ENCODE data around the gene TMEM158. TPM values are rescaled to one million over a fixed set of nuclear protein-coding genes. Genes with fewer than 3 reads are reported as not detected.

Gene TMEM158
- total RNA-seq, 1 donor from 2014 or later = 6.5 TPM

GRCh38 chr3:45211466-45212094, 14.5 kb downstream of the TMEM158 start:
- ATAC-seq (no peak), DNase-seq (ENCODE audit: low spot score) (no peak)
- intact Hi-C loops (cut with DNase I) = loop anchor here (10.0 kb wide), 1 partner anchor 167 kb away; no protein-coding TSS in a partner anchor

- intact Hi-C loops (cut with DNase I) = loop anchor here (10.0 kb wide), 1 partner anchor 166 kb away; no protein-coding TSS in a partner anchor
- ATAC-seq (peak; percentile 97), DNase-seq (ENCODE audit: low spot score) (peak; percentile 91)
Measured at GRCh38 chr3:45210308-45211041, 15.6 kb downstream of the TMEM158 start.

GRCh38 chr3:45209526-45209925, 16.6 kb downstream of the TMEM158 start:
- intact Hi-C loops (cut with DNase I) = no loop called here
- ATAC-seq (no peak), DNase-seq (ENCODE audit: low spot score) (no peak)

DNA sequence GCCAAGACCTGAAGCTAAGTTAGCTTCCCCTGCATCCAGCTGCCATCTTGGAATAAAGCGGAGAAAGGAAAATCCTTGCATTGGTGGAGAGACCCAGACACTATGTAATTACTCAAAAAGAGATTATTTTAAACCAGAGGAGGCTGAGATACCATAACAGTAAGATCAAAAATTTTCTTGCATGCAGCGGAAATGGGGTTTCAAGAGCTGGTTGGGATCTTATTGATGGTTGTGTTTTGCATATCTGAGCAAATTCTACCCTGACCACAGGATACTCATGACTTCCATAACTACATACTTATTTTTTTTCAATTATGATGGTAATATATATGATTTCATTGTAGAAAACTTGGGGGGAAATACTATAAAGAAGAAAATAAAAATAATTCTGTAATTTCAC, 17.5 kb downstream of the TMEM158 start:
- ATAC-seq = no peak

GRCh38 chr3:45207446-45207845, 18.6 kb downstream of the TMEM158 start:
- DNase-seq (ENCODE audit: low spot score) = no peak
- intact Hi-C loops (cut with DNase I) = no loop called here

More for the DNA sequence above, 17.5 kb downstream of the TMEM158 start:
- intact Hi-C loops (cut with DNase I) = no loop called here
- DNase-seq (ENCODE audit: low spot score) = no peak

GRCh38 chr3:45205126-45205525, 21.0 kb downstream of the TMEM158 start:
- DNase-seq (ENCODE audit: low spot score) (no peak), ATAC-seq (no peak)
- intact Hi-C loops (cut with DNase I) = no loop called here

More at GRCh38 chr3:45207446-45207845, 18.6 kb downstream of the TMEM158 start:
- ATAC-seq = no peak

DNA sequence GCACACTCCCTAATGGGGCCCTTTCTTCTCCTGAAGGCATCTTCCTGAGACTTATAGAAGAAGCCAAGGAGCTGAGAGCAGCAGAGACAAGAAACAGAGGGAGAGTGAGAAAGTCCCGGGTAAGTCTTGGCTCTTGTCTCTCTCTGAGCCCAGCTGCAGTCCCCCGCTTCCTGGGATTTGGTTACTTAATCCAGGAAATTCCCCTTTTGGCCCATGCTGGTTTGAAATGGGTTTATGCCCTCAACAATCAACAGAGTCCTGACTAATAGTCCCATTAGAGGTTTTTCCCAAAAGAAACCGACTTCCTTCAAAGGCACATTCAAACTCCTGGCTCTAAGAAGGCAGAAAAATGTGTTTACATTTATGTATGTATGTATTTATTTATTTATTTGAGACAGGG, 22.0 kb downstream of the TMEM158 start:
- ATAC-seq (no peak), DNase-seq (ENCODE audit: low spot score) (no peak)
- intact Hi-C loops (cut with DNase I) = no loop called here

GRCh38 chr3:45199837-45200648, 26.0 kb downstream of the TMEM158 start:
- intact Hi-C loops (cut with DNase I) = no loop called here
- no peak for DNase-seq (ENCODE audit: low spot score)
- ATAC-seq = no peak

GRCh38 chr3:45198264-45199260, 27.5 kb downstream of the TMEM158 start:
- intact Hi-C loops (cut with DNase I) = no loop called here
- ATAC-seq (no peak), DNase-seq (ENCODE audit: low spot score) (no peak)

DNA sequence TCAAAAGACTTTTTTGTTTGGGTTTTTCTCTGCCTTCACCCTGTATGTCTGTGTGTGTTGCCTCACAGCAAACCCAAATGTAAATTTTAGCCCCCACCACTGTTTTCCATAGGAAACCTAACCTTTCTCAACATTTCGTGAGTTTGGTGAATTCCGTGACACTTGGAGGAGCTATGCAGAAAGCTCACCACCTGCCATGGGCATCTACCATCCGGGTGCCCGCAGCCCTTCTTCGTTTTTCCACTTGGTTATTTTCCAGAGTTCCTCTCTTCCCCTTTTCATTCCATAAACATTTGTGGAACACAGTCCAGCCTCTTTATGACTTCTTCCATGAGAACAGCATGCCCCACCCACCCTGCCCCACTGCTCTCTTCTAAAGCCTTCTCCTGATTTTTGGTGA, 31.3 kb downstream of the TMEM158 start:
- intact Hi-C loops (cut with DNase I) = no loop called here
- no peak for DNase-seq (ENCODE audit: low spot score)
- ATAC-seq = no peak

GRCh38 chr3:45191924-45192417, 34.1 kb downstream of the TMEM158 start:
- intact Hi-C loops (cut with DNase I) = no loop called here
- ATAC-seq = no peak
- DNase-seq (ENCODE audit: low spot score) = no peak

DNA sequence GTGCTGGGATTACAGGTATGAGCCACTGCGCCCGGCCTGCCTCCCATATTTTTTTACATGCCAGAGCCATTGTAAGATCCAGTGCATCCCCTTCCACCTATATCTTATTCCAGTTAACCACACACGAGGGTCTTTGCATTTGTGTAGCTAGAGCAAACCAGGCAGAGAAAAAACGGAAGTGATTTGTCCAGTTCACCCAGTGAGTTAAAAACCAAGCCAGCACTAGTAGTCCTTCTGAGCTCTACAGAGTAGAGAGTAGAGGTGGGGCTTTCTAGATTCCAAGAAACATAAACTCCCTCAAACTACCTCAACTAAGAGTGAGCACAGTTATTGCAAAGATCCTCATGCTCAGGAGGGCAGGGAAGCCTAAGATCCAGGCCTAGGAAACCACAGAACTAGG, 34.7 kb downstream of the TMEM158 start:
- ATAC-seq (no peak), DNase-seq (ENCODE audit: low spot score) (no peak)
- intact Hi-C loops (cut with DNase I) = no loop called here

- ATAC-seq (no peak), DNase-seq (ENCODE audit: low spot score) (no peak)
- intact Hi-C loops (cut with DNase I) = no loop called here
Measured at GRCh38 chr3:45188719-45189659, 37.1 kb downstream of the TMEM158 start.

DNA sequence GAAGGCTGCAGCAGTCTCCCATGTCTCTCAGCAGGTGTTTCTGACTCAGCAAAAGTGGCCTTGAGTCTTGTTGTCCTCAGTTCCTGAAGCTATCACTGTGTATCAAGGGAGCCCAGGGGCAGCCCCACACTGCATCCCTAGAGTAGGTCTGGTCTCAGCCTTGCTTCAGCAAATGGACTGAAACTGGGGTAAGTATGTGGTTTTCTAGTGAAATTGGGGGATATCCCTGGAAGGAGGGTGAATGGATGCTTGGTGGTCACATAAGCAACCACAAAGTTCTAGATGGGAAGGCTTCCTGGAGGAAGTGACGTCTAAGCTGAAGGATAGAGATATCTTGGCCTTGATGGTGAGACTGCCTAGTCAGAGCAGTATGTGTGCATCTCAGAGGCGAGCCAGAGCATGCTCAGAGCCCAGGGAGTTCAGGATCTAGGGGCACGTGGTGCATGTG, 38.4 kb downstream of the TMEM158 start:
- DNase-seq (ENCODE audit: low spot score) (no peak), ATAC-seq (no peak)

GRCh38 chr3:45186871-45187270, 39.2 kb downstream of the TMEM158 start:
- intact Hi-C loops (cut with DNase I) = no loop called here
- DNase-seq (ENCODE audit: low spot score) (no peak), ATAC-seq (no peak)

More for the DNA sequence above, 38.4 kb downstream of the TMEM158 start:
- intact Hi-C loops (cut with DNase I) = no loop called here

- no peak for DNase-seq (ENCODE audit: low spot score)
- intact Hi-C loops (cut with DNase I) = no loop called here
- ATAC-seq = no peak
Measured at GRCh38 chr3:45185461-45185860, 40.6 kb downstream of the TMEM158 start.

DNA sequence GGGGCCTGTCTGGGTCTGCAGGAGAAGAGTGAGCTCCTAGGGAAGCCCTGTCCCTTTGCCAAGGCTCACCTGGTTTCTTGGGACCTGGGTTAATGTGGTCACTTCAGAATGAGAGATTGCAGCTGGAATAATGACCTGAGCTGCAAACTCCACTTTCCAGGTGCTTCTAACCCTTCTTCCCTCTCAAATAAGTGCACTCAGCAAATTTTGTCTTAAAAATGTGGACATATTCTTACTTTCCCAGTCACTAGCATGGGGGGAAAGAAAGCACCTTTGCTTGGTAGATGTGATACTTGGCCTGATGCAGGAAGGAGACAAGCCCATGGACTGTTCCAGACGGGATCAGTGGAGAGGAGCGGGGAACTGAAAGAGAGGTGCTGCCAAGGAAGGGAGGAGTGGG, 41.0 kb downstream of the TMEM158 start:
- DNase-seq (ENCODE audit: low spot score) (no peak), ATAC-seq (no peak)
- intact Hi-C loops (cut with DNase I) = no loop called here
